H9 (cell line): Measurements from ENCODE around the gene FAM174C. TPM values are rescaled to one million over a fixed set of nuclear protein-coding genes. Genes with fewer than 3 reads are reported as not detected.

Experiments
- DNase-seq: peaks from one replicate; pipeline ENCODE4 v3.0.0-alpha.2; 2017
- H2AFZ ChIP-seq: one replicate; pipeline ENCODE4 v1.6.1; 2013; ENCODE audit warnings: mild to moderate bottlenecking, low read length, control low read depth, moderate library complexity
- H2AK5ac ChIP-seq: 2 replicates; pipeline ENCODE4 v1.6.1; 2013; ENCODE audit warnings: low read length, control low read depth, mixed read lengths; ENCODE audit not compliant: insufficient read length
- H2BK120ac ChIP-seq: one replicate; pipeline ENCODE4 v1.6.1; 2013; ENCODE audit warnings: low read depth, mild to moderate bottlenecking, low read length, control low read depth, inconsistent platforms; ENCODE audit not compliant: poor library complexity, severe bottlenecking
- H2BK12ac ChIP-seq: 2 replicates; pipeline ENCODE4 v1.6.1; 2013; ENCODE audit warnings: low read length, control low read depth, mixed read lengths, low read depth; ENCODE audit not compliant: insufficient read length
- H2BK15ac ChIP-seq: 2 replicates; pipeline ENCODE4 v1.6.1; 2013; ENCODE audit warnings: low read depth, low read length, control low read depth
- H2BK20ac ChIP-seq: one replicate; pipeline ENCODE4 v1.6.1; 2013; ENCODE audit warnings: low read depth, mild to moderate bottlenecking, low read length, control low read depth, inconsistent platforms; ENCODE audit not compliant: poor library complexity, severe bottlenecking
- H2BK5ac ChIP-seq: 2 replicates; pipeline ENCODE4 v1.6.1; 2013; ENCODE audit warnings: low read length, control low read depth, mixed read lengths; ENCODE audit not compliant: insufficient read length
- H3K14ac ChIP-seq: 2 replicates; pipeline ENCODE4 v1.6.1; 2013; ENCODE audit warnings: low read length, control low read depth; ENCODE audit not compliant: insufficient read depth
- H3K18ac ChIP-seq: 2 replicates; pipeline ENCODE4 v1.6.1; 2013; ENCODE audit warnings: low read depth, mild to moderate bottlenecking, mixed read lengths, low read length, control low read depth; ENCODE audit not compliant: insufficient read length
- H3K23ac ChIP-seq: 2 replicates; pipeline ENCODE4 v1.6.1; 2013; ENCODE audit warnings: low read length, control low read depth, mixed read lengths, low read depth; ENCODE audit not compliant: insufficient read length
- H3K23me2 ChIP-seq: 2 replicates; pipeline ENCODE4 v1.6.1; 2013; ENCODE audit warnings: low read depth, mild to moderate bottlenecking, mixed read lengths, low read length, control low read depth; ENCODE audit not compliant: insufficient read length, poor library complexity, severe bottlenecking
- H3K27ac ChIP-seq: 2 replicates; pipeline ENCODE4 v1.5.1; 2013; ENCODE audit warnings: low read length, control low read depth, mixed read lengths, low read depth; ENCODE audit not compliant: insufficient read length
- H3K27me3 ChIP-seq: 2 replicates; pipeline ENCODE4 v1.6.1; 2013; ENCODE audit warnings: low read length, control low read depth, inconsistent platforms; ENCODE audit not compliant: insufficient read depth
- H3K4ac ChIP-seq: 2 replicates; pipeline ENCODE4 v1.6.1; 2013; ENCODE audit warnings: low read depth, mild to moderate bottlenecking, control low read depth, inconsistent platforms, low read length, moderate library complexity
- H3K4me1 ChIP-seq: 2 replicates; pipeline ENCODE4 v1.6.1; 2013; ENCODE audit warnings: low read length, control low read depth, inconsistent platforms; ENCODE audit not compliant: insufficient read depth
- H3K4me2 ChIP-seq: 2 replicates; pipeline ENCODE4 v1.6.1; 2013; ENCODE audit warnings: low read length, control low read depth, mixed read lengths; ENCODE audit not compliant: insufficient read length, insufficient read depth
- H3K56ac ChIP-seq: 2 replicates; pipeline ENCODE4 v1.6.1; 2013; ENCODE audit warnings: low read depth, mild to moderate bottlenecking, mixed read lengths, low read length, control low read depth; ENCODE audit not compliant: insufficient read length
- H3K79me1 ChIP-seq: 2 replicates; pipeline ENCODE4 v1.6.1; 2013; ENCODE audit warnings: low read depth, mild to moderate bottlenecking, moderate library complexity, low read length, control low read depth, inconsistent platforms; ENCODE audit not compliant: insufficient read depth, poor library complexity, severe bottlenecking
- H3K79me2 ChIP-seq: 2 replicates; pipeline ENCODE4 v1.6.1; 2013; ENCODE audit warnings: low read length, control low read depth, inconsistent platforms; ENCODE audit not compliant: insufficient read depth
- H3K9ac ChIP-seq: 2 replicates; pipeline ENCODE4 v1.6.1; 2013; ENCODE audit warnings: low read length, control low read depth, mixed read lengths; ENCODE audit not compliant: insufficient read length; ENCODE audit errors: extremely low read depth
- H3K9me3 ChIP-seq: one replicate; pipeline ENCODE4 v1.6.1; 2013; ENCODE audit warnings: low read depth, low read length, inconsistent platforms; ENCODE audit not compliant: control insufficient read depth
- H3T11ph ChIP-seq: one replicate; pipeline ENCODE4 v1.6.1; 2013; ENCODE audit warnings: mild to moderate bottlenecking, low read length, control low read depth, inconsistent platforms
- H4K20me1 ChIP-seq: one replicate; pipeline ENCODE4 v1.6.1; 2013; ENCODE audit not compliant: control insufficient read depth, insufficient read length, insufficient read depth
- H4K5ac ChIP-seq: 2 replicates; pipeline ENCODE4 v1.6.1; 2013; ENCODE audit warnings: low read depth, mild to moderate bottlenecking, mixed read lengths, low read length, control low read depth; ENCODE audit not compliant: insufficient read length
- H4K8ac ChIP-seq: replicated peaks from 2 replicates; pipeline ENCODE4 v1.6.1; 2013; ENCODE audit warnings: low read length, control low read depth, mixed read lengths, low read depth; ENCODE audit not compliant: insufficient read length
- H4K91ac ChIP-seq: 2 replicates; pipeline ENCODE4 v1.6.1; 2013; ENCODE audit warnings: low read depth, mild to moderate bottlenecking, moderate library complexity, mixed read lengths, low read length, control low read depth; ENCODE audit not compliant: insufficient read length
- H3K27ac Mint-ChIP-seq, 3 experiments: 2 replicates in 2 of 3; 3 replicates in 1 of 3; pipeline ENCODE4 v1.8.0; 2020 to 2021; ENCODE audit warnings: mixed read lengths in 3 of 3, mild to moderate bottlenecking in 1 of 3, moderate library complexity in 1 of 3
- H3K27me3 Mint-ChIP-seq: 2 replicates; pipeline ENCODE4 v1.8.0; 2021; ENCODE audit warnings: low read depth, mild to moderate bottlenecking, moderate library complexity, mixed read lengths
- H3K36me3 Mint-ChIP-seq, 3 experiments: 2 replicates in 2 of 3; 3 replicates in 1 of 3; pipeline ENCODE4 v1.8.0; 2020 to 2021; ENCODE audit warnings: low read depth in 3 of 3, mixed read lengths in 3 of 3; ENCODE audit not compliant: insufficient read depth in 1 of 3
- H3K4me1 Mint-ChIP-seq, 2 experiments: 2 replicates each; pipeline ENCODE4 v1.8.0; 2020; ENCODE audit warnings: mixed read lengths in 2 of 2
- H3K4me3 Mint-ChIP-seq, 2 experiments: 2 replicates in 1 of 2; 3 replicates in 1 of 2; pipeline ENCODE4 v1.8.0; 2020 to 2021; ENCODE audit warnings: mild to moderate bottlenecking in 2 of 2, mixed read lengths in 2 of 2, moderate library complexity in 1 of 2
- H3K9me3 Mint-ChIP-seq, 2 experiments: 2 replicates in 1 of 2; 3 replicates in 1 of 2; pipeline ENCODE4 v1.8.0; 2020; ENCODE audit warnings: mild to moderate bottlenecking in 2 of 2, mixed read lengths in 2 of 2, moderate library complexity in 1 of 2
- CTCF ChIP-seq: fragments of 200-600 bp; sonication (generic); conservative IDR thresholded peaks from 3 replicates; pipeline ENCODE4 v1.8.0; 2021; ENCODE audit warnings: antibody characterized with exemption, mild to moderate bottlenecking
- whole genome bisulfite sequencing: extraction: QIAGEN DNeasy Blood & Tissue Kit; methylation state at CpG from one replicate; pipeline ENCODE4 v1.1.7; 2013; ENCODE audit warnings: missing lambda C conversion rate, low lambda C conversion rate, mixed read lengths; ENCODE audit not compliant: insufficient read length; ENCODE audit errors: extremely low coverage; 5-methylcytosine and 5-hydroxymethylcytosine counted together
- total RNA-seq: library from RNA; stranded (reverse); gene quantifications from 2 replicates; pipeline ENCODE4 v1.2.1, GENCODE V29; 2021

FAM174C gene
- total RNA-seq, 1 experiment from 2014 or later = 63.0 TPM

GRCh38 chr19:1269065-1269477, 6.3 kb upstream of the FAM174C start, which contains the start of gene CIRBP:
Gene CIRBP (plus strand): TSS chr19:1269332. CDS start chr19:1270934, 1,602 bp downstream.
- no peak within 1 kb of the TSS for H4K8ac ChIP-seq
- no peak within 1 kb of the TSS for H2AK5ac ChIP-seq
- peak within 1 kb of the TSS; percentile 95 to 99 (median 95) for H3K27ac Mint-ChIP-seq
- peaks cover 4% of the 10 kb centered on the region; the same call in 1 of the 2 replicates for H3K4me1 ChIP-seq
- no peak within 1 kb of the TSS for H2BK12ac ChIP-seq
- peaks cover 13% of the 10 kb centered on the region for H3K27me3 Mint-ChIP-seq
- DNase-seq = peak; percentile 99
- no peak within 1 kb of the TSS for H2BK120ac ChIP-seq
- H3K4me3 Mint-ChIP-seq = peak within 1 kb of the TSS; percentile 85 to 90
- no peak within 1 kb of the TSS; the same call in 1 of the 2 replicates for H2BK15ac ChIP-seq
- no peak within 1 kb of the TSS for H3K23ac ChIP-seq
- peak within 1 kb of the TSS; percentile 89 for H3K18ac ChIP-seq
- H3K9ac ChIP-seq = peak within 1 kb of the TSS; percentile 86
- H3K4me1 Mint-ChIP-seq = peaks cover 60 to 65% of the 10 kb centered on the region in 2 experiments
- no peaks in the 10 kb centered on the region for H3K9me3 Mint-ChIP-seq
- no peaks in the 10 kb centered on the region for H3K9me3 ChIP-seq
- no peak within 1 kb of the TSS for H2AFZ ChIP-seq
- peaks cover 9% of the 10 kb centered on the region for H3K79me1 ChIP-seq
- WGBS = no CpG with 5 or more reads among the region's 50 CpGs
- H3K36me3 Mint-ChIP-seq = peaks cover 34 to 52% (median 41%) of the 10 kb centered on the region in 3 experiments
- peak within 1 kb of the TSS; percentile 36 for H2BK5ac ChIP-seq
- H3K27ac ChIP-seq = peak within 1 kb of the TSS; percentile 10
- H3T11ph ChIP-seq = no peak within 1 kb of the TSS
- H3K4ac ChIP-seq = no peak within 1 kb of the TSS; the same call in 1 of the 2 replicates
- H3K14ac ChIP-seq = peak within 1 kb of the TSS; percentile 94
- no peak for TF ChIP-seq CTCF
- H3K56ac ChIP-seq = no peak within 1 kb of the TSS
- H3K27me3 ChIP-seq = no peaks in the 10 kb centered on the region
- H4K5ac ChIP-seq = no peak within 1 kb of the TSS
- H3K23me2 ChIP-seq = peaks cover 17% of the 10 kb centered on the region
- H2BK20ac ChIP-seq = no peak within 1 kb of the TSS
- peak within 1 kb of the TSS; percentile 87 for H3K4me2 ChIP-seq
- H4K20me1 ChIP-seq = no peaks in the 10 kb centered on the region
- H4K91ac ChIP-seq = no peak within 1 kb of the TSS
- H3K79me2 ChIP-seq = peaks cover 4% of the 10 kb centered on the region; the same call in 1 of the 2 replicates
